Medulla oblongata (tissue), 1 donor: ENCODE results near the gene ATP6V1G1.
A peak's percentile ranks its signal among the peaks of the same experiment; 100 is the strongest.
"Not testable (repeated sequence)": the region's sequence is repeated elsewhere in the genome, so short reads cannot be mapped to it uniquely, and the experiment has no call there.

Experiments used
- DNase-seq: peaks from one replicate; pipeline ENCODE4 v3.0.0-alpha.2; 2015; ENCODE audit errors: extremely low spot score

The ATP6V1G1 gene, protein sequence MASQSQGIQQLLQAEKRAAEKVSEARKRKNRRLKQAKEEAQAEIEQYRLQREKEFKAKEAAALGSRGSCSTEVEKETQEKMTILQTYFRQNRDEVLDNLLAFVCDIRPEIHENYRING

DNA sequence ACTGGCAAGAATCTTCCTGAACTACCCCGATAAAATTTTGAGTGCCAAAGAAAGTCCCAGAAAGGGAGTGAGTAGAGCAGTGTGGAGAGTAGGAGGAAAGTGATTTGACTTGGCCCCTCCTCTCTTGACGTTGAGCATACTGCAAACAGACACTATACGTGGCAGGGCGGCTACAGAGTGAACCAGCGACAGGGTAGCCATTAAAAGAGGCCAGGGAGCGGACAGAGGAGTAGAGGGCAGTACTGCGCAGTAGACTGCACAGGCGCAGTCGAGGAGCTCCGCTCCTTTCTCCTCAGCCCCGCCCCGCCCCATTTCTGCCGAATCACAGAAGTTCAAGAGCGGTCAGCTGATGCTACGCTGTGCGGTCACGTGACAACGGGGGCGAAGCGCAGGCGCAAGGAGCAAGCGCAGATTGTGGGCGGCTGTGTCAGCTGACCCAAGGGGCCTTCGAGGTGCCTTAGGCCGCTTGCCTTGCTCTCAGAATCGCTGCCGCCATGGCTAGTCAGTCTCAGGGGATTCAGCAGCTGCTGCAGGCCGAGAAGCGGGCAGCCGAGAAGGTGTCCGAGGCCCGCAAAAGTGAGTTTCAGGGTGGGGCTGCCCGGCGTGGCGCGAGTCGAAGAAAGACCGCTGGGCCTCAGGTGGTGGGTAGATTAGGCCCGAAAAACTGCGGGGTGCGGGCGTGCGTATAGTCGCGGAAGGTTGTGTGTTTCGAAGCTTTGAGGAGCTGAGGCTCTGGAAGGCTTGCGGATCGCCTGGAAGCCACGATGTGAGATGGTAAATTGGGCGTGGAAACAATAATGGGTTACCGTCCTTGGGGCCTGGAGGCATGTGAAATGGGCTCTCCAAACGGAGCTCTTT lies at the start of gene ATP6V1G1:
Gene ATP6V1G1, plus strand, starts transcription at position 425 of the 858 bp plus-strand sequence. Its CDS starts 70 bp downstream, at position 495.
- DNase-seq, result peak; percentile 99

DNA sequence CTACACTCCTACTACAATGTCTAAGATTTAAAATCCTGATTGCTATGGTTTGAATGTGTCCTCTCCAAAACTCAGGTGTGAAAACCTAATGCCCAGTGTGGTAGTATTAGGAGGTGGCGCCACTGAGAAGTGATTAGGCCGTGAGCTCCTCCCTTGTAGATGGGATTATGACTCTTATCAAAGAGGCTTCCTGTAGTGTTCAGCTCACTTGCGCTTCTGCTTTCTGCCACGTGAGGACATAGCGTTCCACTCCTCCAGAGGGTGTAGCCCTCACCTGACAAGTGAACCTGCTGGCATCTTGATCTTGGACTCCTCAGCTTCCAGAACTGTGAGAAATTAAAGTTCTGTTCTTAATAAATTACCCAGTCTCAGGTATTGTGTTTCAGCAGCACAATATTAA lies 49.3 kb upstream of the ATP6V1G1 start:
- DNase-seq, result no peak

DNA sequence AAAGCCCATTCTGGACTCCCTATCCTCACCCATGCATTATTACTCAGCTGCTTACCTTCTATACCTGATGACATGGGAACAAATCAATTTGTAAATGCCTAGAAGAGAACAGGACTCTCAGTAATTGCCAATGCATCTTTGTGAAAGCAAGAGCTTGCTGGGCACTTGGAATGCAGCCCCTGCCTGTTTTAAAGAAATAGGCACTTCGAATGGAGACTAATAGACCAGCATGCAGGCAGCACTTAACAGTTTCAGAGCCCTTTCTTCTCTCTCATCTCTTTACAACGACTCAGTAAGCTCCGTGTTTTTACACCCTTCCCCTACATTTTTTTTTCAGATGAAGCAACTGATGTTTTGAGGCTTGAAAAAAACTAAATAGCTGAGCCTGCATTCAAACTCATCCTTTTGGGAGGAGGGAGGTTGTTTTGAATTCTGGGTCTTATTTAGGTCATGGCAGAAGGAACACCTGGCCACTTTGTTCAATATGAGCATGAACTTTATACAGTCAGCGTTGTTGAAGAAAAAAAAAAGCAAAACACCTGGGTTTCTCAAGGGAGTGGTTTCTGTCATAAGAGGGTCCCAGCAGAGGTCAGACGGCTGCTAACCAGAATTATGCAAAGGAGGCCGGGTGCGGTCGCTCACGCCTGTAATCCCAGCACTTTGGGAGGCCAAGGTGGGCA lies 47.7 kb upstream of the ATP6V1G1 start:
- DNase-seq, result no peak

DNA sequence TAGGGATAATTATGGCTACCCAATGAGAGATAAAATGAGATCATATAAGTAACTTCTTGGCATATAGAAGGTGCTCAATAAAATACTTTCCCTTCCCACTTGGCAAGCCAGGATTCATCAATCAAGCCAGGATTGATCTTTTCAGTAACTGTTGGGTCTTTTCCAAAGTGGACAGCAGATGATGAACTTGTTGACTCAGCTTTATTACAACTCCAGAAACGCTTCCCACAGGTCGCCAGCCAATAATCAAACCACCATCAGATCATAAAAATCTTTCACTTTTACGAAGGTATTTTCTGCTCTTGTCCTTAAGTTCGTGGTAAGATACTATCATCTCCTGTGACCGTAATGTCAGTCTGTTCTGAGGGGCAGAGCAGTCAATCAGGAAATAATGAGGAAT lies 42.5 kb upstream of the ATP6V1G1 start:
- DNase-seq, result no peak

DNA sequence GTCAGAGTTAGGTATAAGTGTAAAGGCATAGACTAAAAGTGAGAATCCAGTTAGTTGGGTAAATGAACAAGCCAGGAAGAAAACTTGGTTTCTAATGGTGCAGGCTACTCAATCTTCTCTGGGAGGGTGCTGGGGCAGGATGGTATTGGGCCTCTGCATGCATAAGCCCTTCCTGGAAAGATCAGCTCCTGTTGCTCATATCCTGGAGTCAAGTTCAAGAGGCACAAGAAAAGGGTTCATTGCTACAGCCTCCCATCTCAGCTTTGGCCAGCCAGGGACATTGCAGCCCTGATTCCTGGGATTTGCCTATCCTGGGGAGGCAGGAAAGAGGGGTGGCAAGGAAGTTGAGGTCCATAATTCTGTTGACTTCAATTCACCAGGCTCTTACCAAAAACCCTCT lies 40.7 kb upstream of the ATP6V1G1 start:
- no peak for DNase-seq

DNA sequence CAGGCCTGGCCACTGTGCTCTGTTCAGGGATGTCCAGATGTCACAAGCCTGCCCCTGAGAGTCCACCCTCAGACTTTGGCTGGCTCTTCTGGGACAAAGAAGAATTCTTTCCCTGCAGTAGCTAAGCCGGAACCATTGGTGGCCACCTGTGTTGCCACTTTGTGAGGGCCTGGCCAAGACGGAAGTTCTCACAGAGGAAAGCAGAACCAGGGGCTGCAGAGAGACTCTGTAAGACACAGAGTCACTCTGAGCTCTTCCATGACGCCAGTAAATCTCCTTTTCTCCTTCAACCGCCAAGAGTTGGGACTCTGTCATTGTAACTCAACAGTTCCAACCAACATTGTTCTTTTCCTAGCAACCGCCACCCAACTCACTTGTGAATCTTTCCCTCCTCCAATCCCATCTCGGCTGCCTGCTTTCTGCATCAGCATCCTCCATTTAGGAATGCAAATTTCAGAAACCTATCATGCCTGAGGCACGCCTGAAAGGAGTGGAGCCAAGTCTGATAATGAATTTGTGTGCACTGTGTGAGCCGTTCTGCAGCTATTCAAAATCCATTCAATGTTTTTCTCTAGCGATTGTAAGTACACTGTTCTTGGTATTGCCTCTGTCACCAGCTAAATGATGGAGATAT lies 37.8 kb upstream of the ATP6V1G1 start:
- no peak for DNase-seq

DNA sequence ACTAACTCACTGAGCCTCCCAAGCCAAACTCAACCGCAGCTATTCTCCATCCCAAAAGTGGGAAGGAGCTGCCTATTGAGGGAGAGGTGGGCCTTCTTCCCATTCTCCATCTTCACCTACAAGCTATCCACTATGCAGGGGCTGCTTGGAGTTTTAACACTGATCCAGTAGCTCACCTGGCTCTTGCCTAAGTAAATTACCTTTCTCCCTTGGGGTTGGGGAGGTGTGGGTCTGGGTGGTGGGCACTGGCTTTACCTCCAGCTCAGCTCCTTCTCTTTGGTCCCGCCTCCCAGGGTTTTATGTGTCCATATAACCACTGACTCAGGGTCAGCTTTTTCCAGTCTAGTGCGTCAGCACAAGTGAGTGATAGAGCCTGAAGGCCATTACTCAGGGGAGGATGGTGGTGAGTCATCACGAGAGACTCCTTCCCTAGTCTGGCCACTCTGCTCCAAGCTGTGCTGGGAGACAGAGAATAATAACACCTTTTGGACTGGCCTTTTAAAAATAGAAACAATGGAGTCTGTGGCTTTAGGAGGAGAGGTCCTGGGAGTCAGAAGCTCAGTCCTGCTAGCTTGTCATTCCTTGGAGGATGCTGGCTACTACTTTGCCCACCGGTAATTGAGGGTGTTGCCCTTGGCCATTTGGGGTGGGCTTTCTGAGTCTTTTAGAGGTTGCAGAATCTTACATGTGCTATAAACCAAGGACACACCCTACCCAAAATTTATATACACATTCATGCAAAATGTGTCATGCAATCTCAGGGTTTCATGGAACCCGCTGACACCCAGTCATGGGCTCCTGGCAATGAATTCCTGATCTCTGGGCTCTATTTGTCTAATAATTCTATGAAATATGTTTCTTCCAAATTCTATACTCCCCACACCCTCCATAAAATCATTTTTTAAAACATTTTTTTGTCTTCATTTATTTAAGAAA lies 35.6 kb upstream of the ATP6V1G1 start:
- no peak for DNase-seq

DNA sequence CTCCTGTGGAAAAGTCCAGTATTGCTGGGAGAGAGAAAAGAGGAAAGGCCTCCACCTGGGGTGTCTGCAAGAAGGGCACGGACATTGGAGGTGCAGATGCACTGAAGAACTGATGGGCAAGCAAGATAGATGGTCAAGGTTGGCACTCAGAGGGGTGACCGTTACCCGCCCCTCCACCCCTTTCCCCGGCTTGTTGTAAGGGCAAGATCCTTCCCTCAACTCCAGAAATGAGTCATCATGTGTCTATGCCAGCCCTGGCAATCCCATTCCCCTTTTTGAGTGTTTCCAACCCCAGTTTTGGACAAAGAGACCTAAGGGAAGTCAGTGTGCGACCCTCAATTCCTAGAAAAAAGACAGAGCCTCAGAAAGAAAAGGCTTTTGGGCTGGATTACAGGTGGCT lies 34.9 kb upstream of the ATP6V1G1 start:
- no peak for DNase-seq

DNA sequence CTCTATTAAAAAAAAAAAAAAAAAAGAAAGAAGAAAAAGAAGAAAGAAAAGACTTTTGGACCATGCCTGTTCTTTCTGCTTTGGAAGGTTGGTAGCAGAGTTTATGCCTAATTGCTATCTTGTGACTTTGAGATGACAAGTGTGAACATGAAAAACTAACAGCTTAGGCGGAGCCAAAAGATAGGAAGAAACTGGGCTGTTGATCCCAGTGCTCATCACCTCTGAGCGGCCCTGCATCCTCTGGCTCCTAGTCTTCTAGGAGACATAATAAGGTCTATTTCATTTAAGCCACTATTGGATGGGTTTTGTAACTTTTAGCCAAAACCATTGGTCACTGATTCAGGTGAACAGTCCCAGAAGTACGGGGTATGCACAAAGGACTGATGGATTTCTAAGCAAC lies 34.4 kb upstream of the ATP6V1G1 start:
- no peak for DNase-seq

DNA sequence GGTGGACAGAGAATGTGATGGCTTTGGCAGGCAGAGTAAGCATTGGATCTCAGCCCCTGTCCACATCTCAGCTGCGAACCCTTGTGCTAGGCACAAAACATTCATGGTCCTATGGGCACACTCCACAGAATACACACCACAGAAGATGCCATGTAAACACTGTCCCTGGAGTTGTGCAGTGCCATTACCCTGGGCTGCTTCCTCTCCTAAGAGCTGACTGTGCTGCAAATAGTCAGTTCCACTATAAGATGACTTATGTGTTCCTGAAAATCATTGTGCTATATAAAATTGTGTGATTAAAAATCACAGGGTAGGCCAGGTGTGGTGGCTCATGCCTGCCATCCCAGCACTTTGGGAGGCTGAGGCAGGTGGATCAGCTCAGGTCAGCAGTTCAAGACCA lies 31.9 kb upstream of the ATP6V1G1 start:
- DNase-seq, result no peak

DNA sequence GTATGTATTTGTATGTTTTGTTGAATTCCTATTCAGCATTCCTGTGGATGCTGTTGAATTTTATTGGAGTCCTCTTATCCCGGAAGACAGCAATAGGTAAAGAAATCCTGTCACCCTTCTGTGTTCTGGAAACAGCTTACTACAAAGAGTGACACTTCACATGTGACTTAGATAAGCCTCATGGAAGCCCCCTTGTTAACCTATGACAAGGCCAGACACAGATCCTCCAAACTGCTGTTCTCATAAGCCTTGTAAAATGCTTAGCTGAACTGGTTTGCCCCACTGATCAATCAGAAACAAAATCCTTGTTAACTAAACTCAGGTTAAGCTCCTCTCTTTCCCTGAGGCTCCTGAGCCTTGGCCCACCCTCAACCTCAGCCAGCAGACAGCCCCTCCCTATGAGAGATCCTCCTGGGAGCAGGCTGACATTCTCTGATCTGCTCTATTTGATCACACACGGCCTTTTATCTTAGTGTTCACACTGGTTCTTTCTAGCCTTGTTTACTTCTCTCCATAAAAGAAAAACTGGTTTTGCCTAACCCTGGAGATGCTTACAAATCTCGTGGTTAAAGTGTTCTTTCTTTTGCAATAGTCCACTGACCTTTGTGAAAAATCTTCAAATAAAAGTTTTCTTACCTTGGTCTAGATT lies 29.4 kb upstream of the ATP6V1G1 start:
- DNase-seq, result no peak

DNA sequence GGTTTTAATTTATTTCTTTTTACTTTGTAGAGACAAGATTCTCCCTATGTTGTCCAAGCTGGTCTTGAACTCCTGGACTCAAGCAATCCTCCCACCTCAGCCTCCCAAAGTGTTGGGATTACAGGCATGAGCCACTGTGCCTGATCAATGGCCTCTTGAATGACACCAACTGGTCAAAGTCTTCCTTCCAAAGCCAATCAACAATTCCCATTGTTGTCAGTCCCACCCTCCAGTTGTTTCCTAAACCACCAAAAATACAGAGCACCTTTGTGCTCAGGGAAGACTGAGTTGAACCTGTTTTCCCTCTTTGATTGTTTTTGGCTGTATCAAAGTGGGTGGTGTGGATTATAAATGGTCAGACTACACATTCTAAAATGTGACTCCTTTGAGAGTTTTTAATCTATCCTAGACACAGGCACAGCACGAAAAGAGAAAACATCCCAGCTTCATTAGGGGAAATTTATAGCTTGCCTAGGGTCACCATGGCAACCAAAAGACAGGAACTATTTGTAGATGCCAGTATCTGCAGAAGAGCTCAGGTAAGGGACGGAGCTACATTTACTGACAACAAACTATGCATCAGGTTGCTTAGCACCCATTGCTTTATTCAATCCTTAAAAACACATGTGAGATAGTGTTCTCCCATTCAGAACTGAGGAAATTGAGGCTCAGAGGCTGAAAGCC lies 27.6 kb upstream of the ATP6V1G1 start:
- no peak for DNase-seq

DNA sequence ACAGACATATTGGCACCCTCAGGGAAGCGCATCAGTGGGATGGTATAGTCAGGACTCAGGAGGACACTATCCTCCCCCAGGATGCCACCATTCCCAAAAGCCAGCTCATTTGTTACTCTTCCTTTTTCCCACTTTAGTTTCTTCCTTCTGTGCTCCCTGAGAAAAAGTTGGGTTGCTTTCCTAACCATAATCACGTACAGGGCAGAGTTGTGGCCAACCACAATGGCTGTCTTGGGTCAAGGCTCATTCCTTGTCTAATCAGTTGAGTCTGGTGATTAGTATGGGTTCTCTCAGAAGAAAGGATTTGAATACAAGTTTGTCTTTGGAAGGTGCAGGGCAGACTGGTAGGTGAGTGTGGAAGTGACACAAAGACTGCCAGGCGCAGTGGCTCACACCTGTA lies 26.6 kb upstream of the ATP6V1G1 start:
- DNase-seq, result no peak

DNA sequence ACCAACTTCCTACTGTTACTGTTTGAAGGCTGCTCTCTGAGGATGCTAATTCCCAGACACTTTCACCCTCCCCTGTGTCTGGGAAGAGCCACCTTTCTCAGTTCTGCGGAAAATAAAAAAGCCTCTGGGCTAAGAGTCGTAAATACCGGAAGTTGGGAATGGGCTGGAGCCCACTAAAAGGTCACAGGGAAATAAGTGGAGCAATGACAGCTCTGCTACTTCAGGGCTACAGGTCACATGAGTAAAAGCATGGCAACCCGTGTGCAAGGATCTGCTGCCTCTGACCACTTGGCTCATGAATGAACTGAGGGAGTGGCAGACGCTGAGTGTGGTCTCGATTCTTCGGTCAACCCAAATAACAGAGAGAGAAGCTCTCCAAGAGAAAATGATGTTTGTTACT lies 25.8 kb upstream of the ATP6V1G1 start:
- no peak for DNase-seq

DNA sequence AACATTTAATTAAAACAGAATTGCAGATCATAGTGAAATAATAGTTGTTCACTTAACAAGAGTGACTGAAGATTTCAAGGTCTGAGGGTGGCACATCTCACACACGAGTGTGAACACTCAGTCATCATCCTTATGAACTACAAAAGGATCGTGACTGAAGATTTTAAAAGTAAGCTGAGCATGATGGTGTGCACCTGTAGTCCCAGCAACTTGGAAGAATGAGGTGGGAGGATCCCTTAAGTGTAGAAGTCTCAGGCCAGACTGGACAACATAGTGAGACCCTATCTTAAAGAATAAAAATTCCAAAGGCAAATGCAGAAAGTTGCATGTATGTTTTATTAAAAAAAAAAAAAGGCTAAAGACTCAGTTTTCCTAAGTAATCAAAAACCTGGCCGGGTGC lies 22.4 kb upstream of the ATP6V1G1 start:
- DNase-seq, result no peak

DNA sequence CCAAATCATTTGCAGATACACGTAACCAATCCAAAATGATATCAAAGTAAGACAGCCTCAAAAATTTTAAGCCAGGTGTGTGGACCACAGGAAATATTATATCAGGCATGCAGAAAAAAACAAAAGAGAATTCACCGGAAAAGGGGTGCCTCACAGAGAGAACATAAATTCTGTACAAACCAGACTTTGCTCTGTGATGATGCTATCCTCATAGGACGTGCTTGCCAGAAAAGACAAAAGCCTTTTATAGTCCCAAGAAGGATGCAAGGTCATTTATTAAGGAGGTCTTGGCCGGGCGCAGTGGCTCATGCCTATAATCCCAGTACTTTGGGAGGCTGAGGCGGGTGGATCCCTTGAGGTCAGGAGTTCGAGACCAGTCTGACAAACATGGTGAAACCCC lies 16.8 kb upstream of the ATP6V1G1 start:
- no peak for DNase-seq

DNA sequence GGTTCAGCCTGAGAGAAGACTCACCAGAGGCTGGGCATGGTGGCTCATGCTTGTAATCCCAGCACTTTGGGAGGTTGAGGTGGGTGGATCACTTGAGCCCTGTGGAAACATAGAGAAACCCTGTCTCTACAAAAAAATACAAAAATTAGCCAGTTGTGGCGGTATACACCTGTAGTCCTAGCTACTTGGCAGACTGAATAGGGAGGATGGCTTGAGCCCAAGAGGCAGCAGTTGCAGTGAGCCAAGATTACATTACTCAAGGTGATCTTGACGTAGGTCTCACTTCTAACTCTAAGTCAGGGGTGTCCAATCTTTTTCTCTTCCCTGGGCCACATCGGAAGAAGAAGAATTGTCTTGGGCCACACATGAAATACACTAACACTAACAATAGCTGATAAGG lies 16.2 kb upstream of the ATP6V1G1 start:
- no peak for DNase-seq

DNA sequence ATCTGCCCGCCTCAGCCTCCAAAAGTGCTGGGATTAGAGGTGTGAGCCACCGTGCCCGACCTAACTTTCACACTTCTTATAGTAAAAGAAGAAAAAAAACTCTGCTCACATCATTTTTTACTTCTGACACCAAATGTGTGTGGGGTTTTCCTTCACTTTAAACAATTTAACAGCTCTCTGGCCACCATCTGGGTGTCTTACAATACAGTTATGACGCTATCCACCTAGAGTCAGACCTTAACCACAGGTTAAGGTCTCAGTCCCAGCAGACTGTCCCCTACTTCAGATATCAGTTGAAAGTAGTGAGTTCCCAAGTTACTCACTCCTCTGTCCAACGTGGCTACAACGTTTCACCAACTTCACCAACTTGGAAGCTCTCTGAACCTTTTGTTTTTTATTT lies 15.4 kb upstream of the ATP6V1G1 start:
- DNase-seq, result no peak

DNA sequence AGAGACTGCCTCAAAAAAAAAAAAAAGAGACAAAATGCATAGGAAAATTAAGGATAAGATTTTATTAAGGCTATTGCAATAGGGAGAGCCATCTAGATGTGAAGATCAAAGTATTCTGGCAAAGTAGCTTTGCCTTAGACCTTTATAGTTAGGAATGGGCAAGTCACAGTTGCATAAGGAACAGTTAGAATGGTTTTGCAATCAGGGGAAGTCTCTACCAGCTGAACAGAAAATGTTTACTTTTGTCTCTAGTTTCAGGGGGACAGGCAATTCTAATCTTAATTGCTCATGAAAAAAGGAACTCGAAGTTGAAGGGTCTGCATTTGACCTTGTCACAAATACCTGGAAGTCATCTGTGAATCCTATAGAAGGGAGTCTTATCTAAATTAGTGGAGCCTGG lies 13.1 kb upstream of the ATP6V1G1 start:
- no peak for DNase-seq

DNA sequence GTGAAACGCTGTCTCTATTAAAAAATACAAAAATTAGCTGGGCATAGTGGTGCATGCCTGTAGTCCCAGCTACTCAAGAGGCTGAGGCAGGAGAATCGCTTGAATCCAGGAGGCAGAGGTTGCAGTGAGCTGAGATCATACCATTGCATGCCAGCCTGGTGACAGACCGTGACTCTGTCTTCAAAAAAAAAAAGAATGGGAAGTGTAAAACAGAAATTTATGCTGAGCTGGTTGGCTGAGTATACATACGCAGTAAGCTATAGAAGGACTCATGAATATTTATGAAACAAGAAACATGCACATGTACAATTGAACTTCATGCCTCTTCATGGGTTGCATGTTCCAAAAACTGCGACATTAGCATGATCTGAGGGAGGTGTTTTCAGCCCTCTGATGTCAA lies 10.8 kb upstream of the ATP6V1G1 start:
- not testable (repeated sequence) for DNase-seq
